Cardiac muscle cell (in vitro differentiated cells and primary cell): Measurements from ENCODE around the gene SETBP1. TPM values are rescaled to one million over a fixed set of nuclear protein-coding genes. Genes with fewer than 3 reads are reported as not detected.

Source experiments
- DNase-seq, 2 donors: peaks; one replicate each; pipeline versions ENCODE4 v3.0.0 to v3.0.0-alpha.2; 2010 to 2017; ENCODE audit warnings: low read depth in 1 of 2, low spot score in 1 of 2
- H3K27ac ChIP-seq: fragments of 200-600 bp; sonication (generic); 2 replicates; pipeline ENCODE4 v1.5.1; 2016
- H3K27me3 ChIP-seq: fragments of 200-600 bp; sonication (generic); 2 replicates; pipeline ENCODE4 v1.6.0; 2016; ENCODE audit warnings: control low read depth
- H3K36me3 ChIP-seq: fragments of 200-600 bp; sonication (generic); 2 replicates; pipeline ENCODE4 v1.5.1; 2016; ENCODE audit warnings: control low read depth
- H3K4me1 ChIP-seq: fragments of 200-600 bp; sonication (generic); 2 replicates; pipeline ENCODE4 v1.8.1; 2017; ENCODE audit warnings: low read depth, mild to moderate bottlenecking, mixed run types
- H3K4me3 ChIP-seq: fragments of 200-600 bp; sonication (generic); 2 replicates; pipeline ENCODE4 v1.5.1; 2016; ENCODE audit warnings: mild to moderate bottlenecking
- H3K9me3 ChIP-seq: fragments of 200-600 bp; sonication (generic); 2 replicates; pipeline ENCODE4 v1.5.1; 2017; ENCODE audit warnings: low read depth, mild to moderate bottlenecking, control low read depth
- polyA plus RNA-seq: library from polyadenylated mRNA; unstranded; fragments of >200 nt; fragmentation: Nextera tagmentation; extraction: Ambion mirVana; gene quantifications from 2 replicates; pipeline ENCODE4 v1.2.1, GENCODE V29; 2016
- total RNA-seq: library from RNA; depleted of rRNA; stranded (reverse); fragments of >200 nt; gene quantifications from 2 replicates; pipeline ENCODE4 v1.2.3, GENCODE V29; 2016
- TF ChIP-seq, protein P1 (sequence below): IDR thresholded peaks from 2 replicates; pipeline ENCODE4 v1.5.1; 2012; ENCODE audit warnings: low read depth, mild to moderate bottlenecking, low read length

Gene SETBP1
- total and polyA plus RNA-seq, 2 experiments from 2014 or later: 6.3 to 30.6 TPM

DNA sequence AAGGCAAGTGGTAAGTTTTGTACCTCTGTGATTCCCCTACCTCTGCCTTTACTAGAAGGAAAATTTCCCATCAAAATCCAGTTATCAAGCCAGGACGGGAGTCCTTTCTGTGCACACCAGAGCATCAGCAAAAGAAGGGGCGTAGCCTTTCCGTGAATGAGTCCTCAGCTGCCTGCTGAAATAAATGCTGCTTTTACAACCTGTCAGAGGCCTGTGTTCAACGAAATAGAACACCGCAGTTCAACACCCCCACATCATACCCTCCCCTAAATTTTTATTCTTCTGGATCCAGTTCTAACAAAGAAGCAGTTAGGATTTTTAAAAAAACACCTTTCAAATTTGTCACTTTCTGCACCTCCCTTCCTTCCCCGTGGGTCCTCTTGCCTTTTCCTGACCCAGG is 135.8 kb downstream of the SETBP1 start:
- no peaks in the 10 kb centered on the region for H3K27me3 ChIP-seq
- peaks cover 27% of the 10 kb centered on the region for H3K4me1 ChIP-seq
- no peak overlapping the region for H3K4me3 ChIP-seq
- DNase-seq: no peak
- no peaks in the 10 kb centered on the region for H3K9me3 ChIP-seq
- no peak overlapping the region for H3K27ac ChIP-seq
- H3K36me3 ChIP-seq: no peaks in the 10 kb centered on the region
- TF ChIP-seq, protein P1, sequence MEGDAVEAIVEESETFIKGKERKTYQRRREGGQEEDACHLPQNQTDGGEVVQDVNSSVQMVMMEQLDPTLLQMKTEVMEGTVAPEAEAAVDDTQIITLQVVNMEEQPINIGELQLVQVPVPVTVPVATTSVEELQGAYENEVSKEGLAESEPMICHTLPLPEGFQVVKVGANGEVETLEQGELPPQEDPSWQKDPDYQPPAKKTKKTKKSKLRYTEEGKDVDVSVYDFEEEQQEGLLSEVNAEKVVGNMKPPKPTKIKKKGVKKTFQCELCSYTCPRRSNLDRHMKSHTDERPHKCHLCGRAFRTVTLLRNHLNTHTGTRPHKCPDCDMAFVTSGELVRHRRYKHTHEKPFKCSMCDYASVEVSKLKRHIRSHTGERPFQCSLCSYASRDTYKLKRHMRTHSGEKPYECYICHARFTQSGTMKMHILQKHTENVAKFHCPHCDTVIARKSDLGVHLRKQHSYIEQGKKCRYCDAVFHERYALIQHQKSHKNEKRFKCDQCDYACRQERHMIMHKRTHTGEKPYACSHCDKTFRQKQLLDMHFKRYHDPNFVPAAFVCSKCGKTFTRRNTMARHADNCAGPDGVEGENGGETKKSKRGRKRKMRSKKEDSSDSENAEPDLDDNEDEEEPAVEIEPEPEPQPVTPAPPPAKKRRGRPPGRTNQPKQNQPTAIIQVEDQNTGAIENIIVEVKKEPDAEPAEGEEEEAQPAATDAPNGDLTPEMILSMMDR: no peak

- Histone ChIP-seq H3K27ac (no peak overlapping the region), H3K27me3 (no peaks in the 10 kb centered on the region), H3K4me1 (peaks cover 19% of the 10 kb centered on the region), H3K4me3 (no peak overlapping the region), H3K9me3 (no peaks in the 10 kb centered on the region), H3K36me3 (no peaks in the 10 kb centered on the region)
- DNase-seq: no peak
- TF ChIP-seq, protein P1: no peak
Measured at GRCh38 chr18:44817831-44818473, 137.3 kb downstream of the SETBP1 start.

GRCh38 chr18:44818668-44819403 is 138.1 kb downstream of the SETBP1 start:
- Histone ChIP-seq H3K4me1 (peaks cover 19% of the 10 kb centered on the region), H3K27ac (no peak overlapping the region), H3K27me3 (no peaks in the 10 kb centered on the region), H3K9me3 (no peaks in the 10 kb centered on the region), H3K4me3 (no peak overlapping the region), H3K36me3 (no peaks in the 10 kb centered on the region)
- TF ChIP-seq, protein P1: no peak
- DNase-seq: no peak

DNA sequence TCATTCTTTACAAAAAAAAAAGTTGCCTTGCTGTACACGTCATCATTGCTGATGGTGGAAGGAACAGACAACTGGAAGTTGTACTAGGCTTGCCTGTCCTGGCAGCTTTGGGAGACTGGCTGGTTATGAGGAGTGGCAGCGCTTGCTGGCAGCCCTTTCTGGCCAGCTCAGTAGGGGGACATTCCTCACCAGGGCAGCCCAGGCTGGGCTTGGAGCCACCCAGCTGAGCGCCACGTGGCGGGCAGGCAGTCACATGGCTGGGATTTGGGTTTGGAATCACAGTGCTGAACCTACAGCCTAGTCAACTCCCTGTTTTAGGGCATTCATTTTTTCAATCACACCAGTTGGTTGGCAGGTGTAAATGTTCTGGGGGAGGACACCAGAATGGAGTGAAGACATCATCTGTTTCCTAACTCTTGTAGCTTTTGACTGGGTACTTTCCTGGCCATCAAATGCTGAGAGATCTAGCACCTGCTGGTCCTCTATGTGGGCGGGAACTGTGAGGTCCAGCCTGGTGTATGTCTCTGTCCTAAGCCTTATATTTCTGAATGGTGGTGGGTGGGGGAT is 139.3 kb downstream of the SETBP1 start:
- Histone ChIP-seq H3K36me3 (no peaks in the 10 kb centered on the region), H3K27me3 (no peaks in the 10 kb centered on the region), H3K27ac (no peak overlapping the region), H3K4me3 (no peak overlapping the region), H3K9me3 (no peaks in the 10 kb centered on the region), H3K4me1 (peaks cover 16% of the 10 kb centered on the region)
- DNase-seq: no peak
- TF ChIP-seq, protein P1: no peak

- no peak overlapping the region for H3K4me3 ChIP-seq
- peaks cover 12% of the 10 kb centered on the region for H3K4me1 ChIP-seq
- H3K36me3 ChIP-seq: no peaks in the 10 kb centered on the region
- H3K9me3 ChIP-seq: no peaks in the 10 kb centered on the region
- no peak overlapping the region for H3K27ac ChIP-seq
- TF ChIP-seq, protein P1: no peak
- no peaks in the 10 kb centered on the region for H3K27me3 ChIP-seq
- DNase-seq: no peak
Measured at GRCh38 chr18:44821924-44822323, 141.2 kb downstream of the SETBP1 start.
